Tibial artery (tissue), 4 donors: Measurements from ENCODE around the gene HYOU1.
A peak's percentile ranks its signal among the peaks of the same experiment; 100 is the strongest.

Source experiments
- DNase-seq, 2 donors: peaks; one replicate each; pipeline ENCODE4 v3.0.0-alpha.2; 2019
- H3K27ac ChIP-seq, 2 donors: fragments of 200-600 bp; sonication (generic) in 1 of 2; 1 replicate in 1 of 2; 2 replicates in 1 of 2; pipeline ENCODE4 v1.5.1; 2018 to 2019; ENCODE audit warnings: mild to moderate bottlenecking in 1 of 2
- H3K27me3 ChIP-seq, 2 donors: fragments of 200-600 bp; sonication (generic) in 1 of 2; one replicate each; pipeline versions ENCODE4 v1.5.1 to v1.6.0; 2016 to 2019
- H3K36me3 ChIP-seq, 3 donors: fragments of 200-600 bp; sonication (generic) in 2 of 3; one replicate each; pipeline ENCODE4 v1.5.1; 2016 to 2019; ENCODE audit warnings: mild to moderate bottlenecking in 2 of 3
- H3K4me1 ChIP-seq, 4 donors: fragments of 200-600 bp; sonication (generic) in 2 of 4; 1 replicate in 3 of 4; 2 replicates in 1 of 4; pipeline ENCODE4 v1.5.1; 2016 to 2019
- H3K4me3 ChIP-seq, 2 donors: fragments of 200-600 bp; sonication (generic) in 1 of 2; 1 replicate in 1 of 2; 2 replicates in 1 of 2; pipeline ENCODE4 v1.5.1; 2018 to 2019; ENCODE audit warnings: mild to moderate bottlenecking in 2 of 2
- H3K9me3 ChIP-seq, 3 donors: fragments of 200-600 bp; sonication (generic) in 1 of 3; one replicate each; pipeline ENCODE4 v1.5.1; 2016 to 2019
- intact Hi-C: fragments of 100-400 bp; cut with DNase I; formaldehyde crosslinking; loops from one replicate; pipeline ENCODE4 v1.15.0; 2023; ENCODE audit warnings: low total_unique reads
- TF ChIP-seq, protein P1 (sequence below), 2 experiments: fragments of 200-600 bp in 1 of 2; fragments of 450-650 bp in 1 of 2; IDR thresholded peaks; one replicate each; pipeline ENCODE4 v1.5.1; 2017 to 2019; ENCODE audit warnings: antibody characterized with exemption in 2 of 2, mild to moderate bottlenecking in 1 of 2, moderate library complexity in 1 of 2

HYOU1 gene

DNA sequence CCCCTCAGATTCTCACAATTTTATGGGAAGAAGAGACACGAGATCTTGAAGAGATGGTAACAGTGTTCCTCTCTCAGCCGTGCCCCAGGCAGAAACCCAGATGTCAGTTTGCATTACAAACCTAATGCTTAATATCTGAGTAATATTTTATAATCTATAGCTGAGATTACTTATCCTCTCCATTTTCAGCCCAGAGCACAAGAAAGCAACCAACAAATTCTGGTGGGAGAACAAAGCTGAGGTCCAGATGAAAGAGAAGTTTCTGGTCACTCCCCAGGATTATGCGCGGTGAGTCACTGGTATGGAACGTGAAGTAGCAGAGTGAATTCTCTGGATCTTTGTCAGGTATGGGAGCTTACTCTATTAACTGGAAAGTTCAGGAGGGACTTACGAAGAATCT lies 58.2 kb downstream of the HYOU1 start:
- no peaks in the 10 kb centered on the region for H3K27me3 ChIP-seq
- no peak for DNase-seq
- H3K36me3 ChIP-seq: peaks cover 32 to 46% (median 41%) of the 10 kb centered on the region in 3 donors
- intact Hi-C loops: no loop called here
- peaks cover 0 to 36% (median 26%) of the 10 kb centered on the region in 4 donors for H3K4me1 ChIP-seq
- H3K4me3 ChIP-seq: peak overlapping the region; percentile 75 to 76
- peak overlapping the region; percentile 83 to 87 for H3K27ac ChIP-seq
- TF ChIP-seq, protein P1, sequence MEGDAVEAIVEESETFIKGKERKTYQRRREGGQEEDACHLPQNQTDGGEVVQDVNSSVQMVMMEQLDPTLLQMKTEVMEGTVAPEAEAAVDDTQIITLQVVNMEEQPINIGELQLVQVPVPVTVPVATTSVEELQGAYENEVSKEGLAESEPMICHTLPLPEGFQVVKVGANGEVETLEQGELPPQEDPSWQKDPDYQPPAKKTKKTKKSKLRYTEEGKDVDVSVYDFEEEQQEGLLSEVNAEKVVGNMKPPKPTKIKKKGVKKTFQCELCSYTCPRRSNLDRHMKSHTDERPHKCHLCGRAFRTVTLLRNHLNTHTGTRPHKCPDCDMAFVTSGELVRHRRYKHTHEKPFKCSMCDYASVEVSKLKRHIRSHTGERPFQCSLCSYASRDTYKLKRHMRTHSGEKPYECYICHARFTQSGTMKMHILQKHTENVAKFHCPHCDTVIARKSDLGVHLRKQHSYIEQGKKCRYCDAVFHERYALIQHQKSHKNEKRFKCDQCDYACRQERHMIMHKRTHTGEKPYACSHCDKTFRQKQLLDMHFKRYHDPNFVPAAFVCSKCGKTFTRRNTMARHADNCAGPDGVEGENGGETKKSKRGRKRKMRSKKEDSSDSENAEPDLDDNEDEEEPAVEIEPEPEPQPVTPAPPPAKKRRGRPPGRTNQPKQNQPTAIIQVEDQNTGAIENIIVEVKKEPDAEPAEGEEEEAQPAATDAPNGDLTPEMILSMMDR (IDR thresholded peaks at IDR 0.05): no peak
- no peaks in the 10 kb centered on the region for H3K9me3 ChIP-seq

DNA sequence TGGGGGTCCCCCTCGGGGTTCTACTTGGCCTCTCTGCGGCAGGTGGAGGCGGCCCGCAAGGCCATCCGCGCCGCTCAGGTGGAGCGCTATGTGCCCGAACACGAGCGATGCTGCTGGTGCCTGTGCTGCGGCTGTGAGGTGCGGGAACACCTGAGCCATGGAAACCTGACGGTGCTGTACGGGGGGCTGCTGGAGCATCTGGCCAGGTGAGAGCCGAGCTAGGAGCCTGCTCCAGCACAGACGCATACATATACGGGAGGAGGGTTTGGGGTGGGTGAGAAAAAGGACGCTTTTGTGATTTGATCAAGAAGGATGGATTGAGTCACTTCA lies 58.7 kb downstream of the HYOU1 start:
- Histone ChIP-seq H3K27me3 (no peaks in the 10 kb centered on the region), H3K27ac (peak overlapping the region; percentile 83 to 87), H3K36me3 (peaks cover 27 to 41% (median 36%) of the 10 kb centered on the region in 3 donors), H3K4me1 (peaks cover 0 to 36% (median 26%) of the 10 kb centered on the region in 4 donors), H3K4me3 (peak overlapping the region; percentile 75 to 76), H3K9me3 (no peaks in the 10 kb centered on the region)
- intact Hi-C loops: no loop called here
- TF ChIP-seq, protein P1 (IDR thresholded peaks at IDR 0.05): no peak
- DNase-seq: no peak

DNA sequence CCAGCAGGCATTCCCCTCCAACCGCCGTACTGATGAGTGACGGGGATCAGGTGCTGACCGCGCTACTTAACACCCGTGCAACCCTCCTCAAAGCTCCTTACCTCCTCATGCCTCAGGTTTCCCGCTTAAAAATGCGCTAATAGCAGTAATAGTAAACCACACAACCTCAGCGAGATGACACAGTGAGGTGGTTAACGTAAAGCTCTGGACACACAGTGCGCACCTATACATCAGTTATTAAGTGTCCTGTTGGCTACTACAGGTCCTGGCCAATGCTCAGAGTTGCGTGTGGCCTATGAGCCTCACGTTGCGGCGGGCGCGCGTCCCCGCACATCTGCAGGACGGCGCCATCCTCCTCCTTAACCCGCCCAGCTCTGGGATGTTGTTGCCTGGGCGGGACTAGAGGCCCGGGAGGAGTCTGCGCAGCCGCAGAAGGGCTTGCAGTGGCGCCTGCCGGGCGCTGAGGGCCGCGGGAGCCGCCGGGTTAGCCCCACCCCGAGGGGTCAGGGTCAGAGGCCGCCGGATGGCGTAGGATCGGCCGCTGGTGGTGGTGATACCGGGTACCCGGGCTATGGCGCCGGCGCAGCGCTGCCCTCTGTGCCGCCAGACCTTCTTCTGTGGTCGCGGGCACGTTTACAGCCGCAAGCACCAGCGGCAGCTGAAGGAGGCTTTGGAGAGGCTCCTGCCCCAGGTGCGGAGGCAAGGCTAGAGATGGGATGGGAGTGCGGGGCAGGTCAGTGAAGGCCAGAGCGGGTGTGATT lies 59.2 kb downstream of the HYOU1 start, which contains the start of gene CENATAC:
CENATAC (plus strand) TSS at position 512 of the 761 bp plus-strand sequence; CDS start at position 572, 60 bp downstream.
- peak within 1 kb of the TSS; percentile 83 to 87 for H3K27ac ChIP-seq
- H3K4me1 ChIP-seq: peaks cover 0 to 36% (median 26%) of the 10 kb centered on the region in 4 donors
- H3K27me3 ChIP-seq: no peaks in the 10 kb centered on the region
- peaks cover 23 to 35% (median 32%) of the 10 kb centered on the region in 3 donors for H3K36me3 ChIP-seq
- peak within 1 kb of the TSS; percentile 75 to 76 for H3K4me3 ChIP-seq
- TF ChIP-seq, protein P1 (IDR thresholded peaks at IDR 0.05): peak in 1 of 2 experiments; percentile 16
- peak; percentile 94 to 98 for DNase-seq
- no peaks in the 10 kb centered on the region for H3K9me3 ChIP-seq
- intact Hi-C loops: no loop called here

DNA sequence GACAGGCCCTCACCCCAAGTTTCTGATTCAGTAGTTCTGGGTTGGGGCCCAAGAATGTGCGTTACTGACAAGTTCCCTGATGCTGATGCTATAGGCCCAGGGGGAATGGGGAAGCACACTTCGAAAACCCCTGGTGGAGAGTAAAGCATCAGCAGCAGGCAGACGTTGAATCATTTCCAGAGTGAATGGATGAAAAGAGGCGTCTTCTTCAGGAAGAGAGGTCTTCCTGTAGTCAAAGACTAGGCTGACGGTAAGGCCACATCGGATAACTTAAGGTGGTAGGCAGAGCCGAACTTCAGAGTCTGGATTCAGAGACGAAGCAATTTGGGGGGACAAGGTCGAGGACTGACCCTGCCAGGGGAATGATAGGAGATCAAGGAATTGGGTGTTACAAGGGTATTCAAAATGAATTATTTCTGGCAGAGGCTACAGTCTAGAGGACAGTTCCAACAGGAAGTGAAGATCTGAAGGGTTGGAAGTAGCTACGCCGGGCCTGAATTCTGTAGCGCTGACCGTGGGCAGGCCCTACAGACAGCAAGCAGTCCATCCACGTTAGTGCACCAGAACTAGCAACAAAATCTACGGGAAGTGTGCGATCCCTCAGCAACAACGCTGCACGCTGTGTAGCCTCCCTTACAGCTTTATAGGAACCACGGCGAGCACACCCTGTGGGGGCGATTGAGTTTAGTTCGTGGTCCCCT lies 59.9 kb downstream of the HYOU1 start:
- Histone ChIP-seq H3K4me3 (peak overlapping the region; percentile 75 to 76), H3K27me3 (no peaks in the 10 kb centered on the region), H3K4me1 (peaks cover 0 to 36% (median 26%) of the 10 kb centered on the region in 4 donors), H3K27ac (peak overlapping the region; percentile 83 to 87), H3K9me3 (no peaks in the 10 kb centered on the region), H3K36me3 (peaks cover 16 to 28% (median 25%) of the 10 kb centered on the region in 3 donors)
- intact Hi-C loops: no loop called here
- DNase-seq: no peak
- TF ChIP-seq, protein P1 (IDR thresholded peaks at IDR 0.05): peak in 1 of 2 experiments; percentile 8
